ENCODE data around the gene GDA.

The GDA gene

GRCh38 chr9:72299017-72299603 is 149.9 kb downstream of the GDA start:
- no peak overlapping the region for H3K4me3 ChIP-seq (ENCODE audit: low read depth, low read length)
- TF ChIP-seq CTCF (IDR thresholded peaks at IDR 0.05; ENCODE audit: borderline replicate concordance, insufficient read depth, low read depth, low read length), result no peak

- no peak for TF ChIP-seq CTCF (IDR thresholded peaks at IDR 0.05; ENCODE audit: borderline replicate concordance, insufficient read depth, low read depth, low read length)
- H3K4me3 ChIP-seq (ENCODE audit: low read depth, low read length), result no peak overlapping the region
Measured at GRCh38 chr9:72300873-72301272, 151.6 kb downstream of the GDA start.
